Measurements from ENCODE around the gene MCRS1.
"Not testable (repeated sequence)": the region's sequence is repeated elsewhere in the genome, so short reads cannot be mapped to it uniquely, and the experiment has no call there.

MCRS1 gene, protein sequence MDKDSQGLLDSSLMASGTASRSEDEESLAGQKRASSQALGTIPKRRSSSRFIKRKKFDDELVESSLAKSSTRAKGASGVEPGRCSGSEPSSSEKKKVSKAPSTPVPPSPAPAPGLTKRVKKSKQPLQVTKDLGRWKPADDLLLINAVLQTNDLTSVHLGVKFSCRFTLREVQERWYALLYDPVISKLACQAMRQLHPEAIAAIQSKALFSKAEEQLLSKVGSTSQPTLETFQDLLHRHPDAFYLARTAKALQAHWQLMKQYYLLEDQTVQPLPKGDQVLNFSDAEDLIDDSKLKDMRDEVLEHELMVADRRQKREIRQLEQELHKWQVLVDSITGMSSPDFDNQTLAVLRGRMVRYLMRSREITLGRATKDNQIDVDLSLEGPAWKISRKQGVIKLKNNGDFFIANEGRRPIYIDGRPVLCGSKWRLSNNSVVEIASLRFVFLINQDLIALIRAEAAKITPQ

DNA sequence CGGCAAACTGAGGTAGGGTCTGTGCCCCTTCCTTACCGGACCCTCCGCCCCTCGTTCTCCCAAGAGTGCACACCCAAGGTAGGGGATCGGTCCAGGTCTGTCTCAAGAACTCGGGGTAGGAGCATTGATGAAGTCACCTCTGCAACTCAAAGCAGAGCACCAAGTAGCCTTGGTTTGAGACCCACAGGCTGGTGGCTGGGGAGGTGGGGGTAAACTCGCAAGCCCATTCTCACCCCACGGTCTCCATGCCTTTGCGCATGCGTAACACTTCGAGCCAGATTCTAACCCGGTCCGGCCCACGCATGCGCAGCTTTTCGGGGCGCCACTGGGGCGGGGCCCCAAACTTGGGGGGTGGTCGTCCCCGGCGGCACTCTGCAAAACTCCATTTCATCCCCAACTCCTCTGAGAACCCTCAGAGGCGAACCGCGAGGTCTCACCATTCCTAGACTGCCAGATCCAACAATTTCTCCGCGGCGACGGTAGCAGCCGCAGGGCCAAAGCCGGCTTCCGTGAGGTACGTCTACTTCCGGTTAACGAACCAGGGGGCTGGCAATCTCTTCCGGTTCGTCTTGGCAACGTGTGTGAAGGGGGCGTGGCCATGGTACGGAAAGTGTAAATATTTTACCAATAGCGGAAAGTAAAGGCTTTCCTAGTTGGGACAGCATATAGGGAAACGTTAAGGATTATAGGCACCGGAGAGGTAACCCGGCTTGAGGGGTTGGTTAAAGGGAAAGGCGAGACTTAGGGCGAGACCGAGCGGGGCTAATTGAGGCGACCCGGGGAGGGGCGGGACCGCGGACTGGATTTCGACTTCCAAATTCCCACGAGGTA lies at the start of gene MCRS1:
MCRS1 (minus strand) TSS at position 532 of the 831 bp plus-strand sequence. CDS start 1,411 bp downstream, outside the sequence.
- DNase-seq (ENCODE audit: low read depth) = peak; percentile 82

- DNase-seq (ENCODE audit: low read depth) = no peak
Measured at GRCh38 chr12:49616533-49617219, 48.7 kb upstream of the MCRS1 start.

DNA sequence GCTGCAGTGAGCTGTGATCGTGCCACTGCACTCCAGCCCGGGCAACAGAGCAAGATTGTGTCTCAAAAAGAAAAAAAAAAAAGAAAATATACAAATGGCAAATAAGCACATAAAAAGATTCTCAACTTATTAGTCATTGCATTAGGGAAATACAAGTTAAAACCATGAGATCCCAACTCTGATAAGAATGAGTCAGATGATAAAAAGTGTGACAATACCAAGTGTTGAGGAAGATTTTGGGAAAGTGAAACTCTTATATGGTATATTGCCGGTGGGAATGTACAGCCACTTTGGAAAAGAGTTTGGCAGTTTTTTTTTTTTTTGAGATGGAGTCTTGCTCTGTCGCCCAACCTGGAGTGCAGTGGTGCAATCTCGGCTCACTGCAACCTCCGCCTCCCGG lies 47.8 kb upstream of the MCRS1 start:
- DNase-seq (ENCODE audit: low read depth) = peak; percentile 27

DNA sequence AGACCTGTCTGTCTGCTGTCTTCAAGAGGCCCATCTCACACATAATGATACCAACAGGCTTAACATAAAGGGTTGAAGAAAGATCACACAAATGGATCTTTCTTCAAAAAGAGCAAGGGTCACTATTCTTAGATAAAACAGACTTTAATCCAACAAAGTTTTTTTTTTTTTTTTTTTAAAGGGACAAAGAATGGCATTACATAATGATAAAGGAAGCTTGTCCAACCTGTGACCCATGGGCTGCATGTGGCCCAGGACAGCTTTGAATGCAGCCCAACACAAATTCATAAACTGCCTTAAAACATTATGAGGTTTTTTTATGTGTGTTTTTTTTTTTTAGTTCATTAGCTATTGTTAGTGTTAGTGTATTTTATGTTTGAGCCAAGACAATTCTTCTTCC lies 44.3 kb upstream of the MCRS1 start:
- no peak for DNase-seq (ENCODE audit: low read depth)

GRCh38 chr12:49610785-49611184 lies 42.8 kb upstream of the MCRS1 start:
- DNase-seq (ENCODE audit: low read depth) = not testable (repeated sequence)

- DNase-seq (ENCODE audit: low read depth) = no peak
Measured at GRCh38 chr12:49609875-49610154, 41.9 kb upstream of the MCRS1 start.

DNA sequence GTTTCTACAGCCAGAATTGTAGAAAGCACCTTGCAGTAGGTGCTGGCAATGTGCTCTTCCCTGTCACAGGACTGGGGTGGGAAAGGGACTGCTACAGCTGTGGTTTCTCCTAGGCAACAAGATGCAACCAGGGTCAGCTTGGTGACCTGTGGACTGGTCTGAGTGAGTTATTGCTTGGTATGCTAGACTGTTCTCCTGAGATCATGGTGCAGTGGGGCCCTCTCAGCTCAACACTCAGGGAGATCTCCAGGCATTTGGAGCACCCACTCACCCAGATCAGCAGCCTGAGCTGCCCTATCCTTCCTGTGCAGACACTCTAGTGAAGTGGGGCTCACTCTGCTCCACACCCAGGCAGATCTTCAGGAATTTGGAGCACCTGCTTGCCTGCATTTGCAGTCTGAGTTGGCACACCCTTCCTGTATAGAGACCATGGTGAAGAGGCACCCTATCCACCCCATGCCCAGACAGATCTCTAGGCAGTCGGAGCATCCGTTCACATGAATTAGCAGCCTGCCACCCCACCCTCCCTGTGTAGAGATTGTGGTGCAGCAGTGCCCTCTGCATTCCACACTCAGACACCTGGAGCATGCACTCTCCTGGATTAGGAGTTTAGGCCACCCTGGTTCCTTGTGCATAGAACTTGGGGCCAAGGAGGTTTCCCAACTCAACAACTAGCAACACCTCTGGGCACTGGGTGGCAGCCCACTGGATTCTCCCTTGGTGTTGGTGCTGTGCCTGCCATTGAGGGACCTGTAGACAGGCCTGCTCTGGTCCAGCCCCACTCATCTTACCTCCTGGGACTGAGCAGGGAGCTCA lies 41.3 kb upstream of the MCRS1 start:
- no peak for DNase-seq (ENCODE audit: low read depth)

GRCh38 chr12:49605539-49605938 lies 37.6 kb upstream of the MCRS1 start, which contains the start of gene FAM186B:
TSS of gene FAM186B (minus strand) at chr12:49605639. CDS start at chr12:49605477, 162 bp downstream.
- DNase-seq (ENCODE audit: low read depth) = not testable (repeated sequence)

GRCh38 chr12:49604856-49605255 lies 36.9 kb upstream of the MCRS1 start:
- DNase-seq (ENCODE audit: low read depth) = no peak

- no peak for DNase-seq (ENCODE audit: low read depth)
Measured at GRCh38 chr12:49603721-49604120, 35.8 kb upstream of the MCRS1 start.

DNA sequence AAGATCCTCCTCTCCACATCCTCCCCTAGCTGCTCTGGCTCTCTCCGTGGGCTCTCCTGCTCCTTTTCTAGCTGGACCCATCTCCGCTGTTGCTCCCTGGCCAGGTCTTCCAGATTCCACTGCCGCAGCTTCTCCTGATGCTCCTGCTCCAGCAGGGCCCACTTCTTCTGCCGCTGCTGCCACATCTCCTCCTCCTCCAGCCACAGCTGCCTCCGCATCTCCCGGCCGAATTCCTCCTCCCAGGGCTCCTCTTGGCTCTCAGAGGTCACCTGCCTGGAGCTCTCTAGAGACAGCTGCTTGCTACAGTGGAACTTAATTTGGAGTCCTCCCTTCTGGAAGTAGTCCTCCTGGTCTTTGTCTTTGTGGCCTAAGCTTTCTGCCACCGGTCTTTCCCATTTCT lies 32.0 kb upstream of the MCRS1 start:
- no peak for DNase-seq (ENCODE audit: low read depth)

GRCh38 chr12:49598527-49598926 lies 30.6 kb upstream of the MCRS1 start:
- no peak for DNase-seq (ENCODE audit: low read depth)

DNA sequence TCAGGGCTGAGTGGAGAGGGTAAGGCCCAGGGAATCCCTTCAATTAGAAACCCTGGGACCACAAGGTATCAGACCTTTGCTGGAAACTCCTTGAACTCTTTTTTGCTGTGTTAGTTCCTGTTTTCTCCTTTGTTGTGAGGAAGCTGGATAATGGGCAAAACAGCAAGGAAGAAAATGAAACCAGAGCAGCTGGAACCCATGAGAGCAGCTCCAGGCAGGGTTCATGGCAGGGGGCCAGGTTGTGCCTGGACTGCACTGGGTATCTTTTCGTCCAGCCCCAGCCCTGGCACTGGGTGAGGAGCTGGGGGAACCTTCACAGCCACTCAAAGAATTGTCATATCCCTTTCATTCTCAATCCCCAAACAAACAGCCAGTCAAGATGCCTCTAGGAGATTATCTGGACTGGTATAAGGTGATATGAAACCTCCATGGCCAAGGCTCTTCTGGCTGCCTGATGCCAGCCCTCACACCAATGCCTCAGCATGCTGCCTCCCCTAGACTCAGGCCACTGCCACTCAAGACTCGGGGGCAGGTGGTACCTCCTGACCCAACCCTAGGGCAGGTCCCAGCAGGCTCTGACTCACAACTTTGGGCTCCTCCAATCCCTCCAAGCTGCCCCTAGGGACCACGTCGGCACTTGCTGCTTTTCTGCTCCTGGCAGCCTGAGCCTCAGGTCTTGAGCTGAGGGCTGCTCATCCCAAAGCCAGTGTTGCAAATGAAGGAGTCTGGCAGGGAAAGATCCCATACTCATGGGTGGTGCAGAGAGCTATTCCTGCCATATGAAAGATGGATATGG lies 21.0 kb upstream of the MCRS1 start:
- DNase-seq (ENCODE audit: low read depth) = no peak

- DNase-seq (ENCODE audit: low read depth) = no peak
Measured at GRCh38 chr12:49588281-49588680, 20.3 kb upstream of the MCRS1 start.

GRCh38 chr12:49587174-49587908 lies 19.4 kb upstream of the MCRS1 start:
- DNase-seq (ENCODE audit: low read depth) = no peak

GRCh38 chr12:49585477-49586459 lies 17.8 kb upstream of the MCRS1 start:
- DNase-seq (ENCODE audit: low read depth) = no peak

GRCh38 chr12:49584591-49584990 lies 16.6 kb upstream of the MCRS1 start:
- no peak for DNase-seq (ENCODE audit: low read depth)

GRCh38 chr12:49583366-49584094 lies 15.6 kb upstream of the MCRS1 start:
- DNase-seq (ENCODE audit: low read depth) = no peak
